K562 (cell line): ENCODE measurements around the gene AGXT. TPM values are rescaled to one million over a fixed set of nuclear protein-coding genes. Genes with fewer than 3 reads are reported as not detected.

ENCODE experiments used
- NR2C2 ChIP-seq, 2 experiments: fragments of 200-800 bp in 1 of 2; sonication (Bioruptor generic) in 1 of 2; sonication (generic) in 1 of 2; formaldehyde crosslinking in 1 of 2; IDR thresholded peaks; 2 replicates each; pipeline versions ENCODE4 v1.6.1 to v1.8.0; 2016 to 2022; ENCODE audit warnings: mild to moderate bottlenecking in 1 of 2, missing compliant biosample characterization in 1 of 2, missing genetic modification characterization in 1 of 2, missing genetic modification reagents in 1 of 2
- RB1 ChIP-seq: fragments of 450-650 bp; IDR thresholded peaks from 2 replicates; pipeline ENCODE4 v1.6.1; 2017; ENCODE audit warnings: low read depth, mild to moderate bottlenecking
- REST ChIP-seq, 2 experiments: fragments of 450-650 bp; formaldehyde crosslinking in 1 of 2; IDR thresholded peaks; 2 replicates each; pipeline versions ENCODE4 v1.4.0 to v1.6.1; 2014 to 2020; ENCODE audit warnings: mild to moderate bottlenecking in 2 of 2, borderline replicate concordance in 1 of 2, low read depth in 1 of 2
- STAG1 ChIP-seq: sonication (generic); formaldehyde crosslinking; IDR thresholded peaks from 2 replicates; pipeline ENCODE4 v1.5.0; 2020; ENCODE audit warnings: missing genetic modification reagents, borderline replicate concordance
- ZNF263 ChIP-seq: sonication (generic); formaldehyde crosslinking; IDR thresholded peaks from 2 replicates; pipeline ENCODE4 v1.8.0; 2022; ENCODE audit warnings: mild to moderate bottlenecking, missing genetic modification reagents, borderline replicate concordance
- polyA plus RNA-seq, 8 experiments: library from polyadenylated mRNA; depleted of rRNA in 4 of 8; stranded (reverse) in 5 of 8; unstranded in 3 of 8; fragments of >200 nt; fragmentation: Nextera tagmentation in 2 of 8; fragmentation: Illumina TruSeq in 1 of 8; extraction: Ambion mirVana in 2 of 8; extraction: Trizol in 1 of 8; gene quantifications; 2 replicates each; pipeline versions ENCODE4 v1.2.1 to v1.2.3, GENCODE V29; 2011 to 2014; ENCODE audit warnings: inconsistent platforms in 1 of 8, missing spikeins in 1 of 8
- total RNA-seq, 7 experiments: library from RNA; depleted of rRNA in 6 of 7; stranded (reverse); fragments of >200 nt in 6 of 7; fragmentation: Illumina TruSeq in 2 of 7; extraction: Trizol in 2 of 7; gene quantifications; 2 replicates each; pipeline versions ENCODE4 v1.2.1 to v1.2.3, GENCODE V29; 2011 to 2021; ENCODE audit warnings: low replicate concordance in 1 of 7

The AGXT gene
- total and polyA plus RNA-seq, 9 of the 15 experiments (the other 6 are each of a cell fraction or from before 2014, with no cell fraction given): 0.18 TPM; not detected in 8

DNA sequence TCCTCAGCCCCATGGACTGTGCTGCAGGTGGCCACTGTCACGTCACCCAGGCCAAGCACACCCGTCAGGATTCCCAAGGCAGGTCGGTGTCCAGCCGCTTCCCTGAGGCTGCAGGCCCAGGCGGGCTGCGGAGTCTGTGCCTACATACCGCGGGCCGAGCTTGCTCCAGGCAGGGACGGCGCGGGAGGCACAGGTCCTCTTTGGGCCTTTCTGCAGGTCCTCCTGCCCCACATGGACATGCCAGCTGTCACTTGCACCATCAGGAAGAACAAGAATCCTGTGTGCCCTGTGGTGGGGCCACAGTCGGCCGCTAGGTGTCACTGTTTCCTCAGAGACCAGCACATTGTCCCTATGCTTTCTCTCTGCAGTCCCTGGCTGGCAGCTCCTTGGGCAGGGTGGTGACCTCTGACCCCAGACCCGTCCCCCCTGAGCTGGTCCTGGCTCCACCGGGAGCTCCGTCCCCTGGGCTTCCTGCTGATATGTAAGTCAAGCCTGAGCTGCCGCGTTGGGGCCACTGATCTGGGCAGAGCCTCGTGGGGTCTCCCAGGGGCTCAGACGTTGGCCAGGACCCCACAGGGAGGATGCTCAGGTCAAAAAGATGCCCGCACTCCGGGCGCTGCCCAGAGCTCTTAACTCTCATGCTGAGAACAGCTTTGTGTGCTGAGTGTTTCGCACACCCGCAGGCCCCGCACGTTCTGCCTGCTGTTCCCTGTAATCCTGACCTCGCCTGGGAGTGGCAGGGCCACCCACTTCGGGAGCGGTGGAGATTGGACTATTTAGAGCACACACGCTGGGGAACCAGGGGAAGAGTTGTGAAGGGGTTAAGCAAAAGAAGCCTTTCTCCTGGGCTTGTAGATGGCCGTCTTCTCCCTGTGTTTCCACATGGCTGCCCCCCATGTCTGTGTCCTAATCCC is 17.3 kb upstream of the AGXT start (continued):
- peak; percentile 30; the same call in 1 of the 2 replicates for TF ChIP-seq REST (IDR thresholded peaks at IDR 0.05; ENCODE audit: borderline replicate concordance)
- no peak for TF ChIP-seq REST (CRISPR knock-in tag; IDR thresholded peaks at IDR 0.05; ENCODE audit: low read depth)
- TF ChIP-seq STAG1 (CRISPR knock-in tag): peak; percentile 80; the same call in 1 of the 2 replicates
- peak; percentile 42; the same call in 1 of the 2 replicates for TF ChIP-seq ZNF263 (CRISPR knock-in tag)
- TF ChIP-seq RB1: 0 out of 2 replicates have a peak, but pooled peaks have one; percentile 25
- peak; percentile 77; the same call in 1 of the 2 replicates for TF ChIP-seq NR2C2 (CRISPR knock-in tag; IDR thresholded peaks at IDR 0.05)
- TF ChIP-seq NR2C2 (tag; IDR thresholded peaks at IDR 0.05): peak; percentile 80
- TF ChIP-seq, all 486 proteins: peak for 10
